NCI-H1048 (cell line): Measurements from ENCODE around the gene NINL.
"Not testable (repeated sequence)": the region's sequence is repeated elsewhere in the genome, so short reads cannot be mapped to it uniquely, and the experiment has no call there.

Source experiments
- DNase-seq: peaks from one replicate; lab custom pipeline; 2025; lab: John Stamatoyannopoulos, UW

Gene NINL

DNA sequence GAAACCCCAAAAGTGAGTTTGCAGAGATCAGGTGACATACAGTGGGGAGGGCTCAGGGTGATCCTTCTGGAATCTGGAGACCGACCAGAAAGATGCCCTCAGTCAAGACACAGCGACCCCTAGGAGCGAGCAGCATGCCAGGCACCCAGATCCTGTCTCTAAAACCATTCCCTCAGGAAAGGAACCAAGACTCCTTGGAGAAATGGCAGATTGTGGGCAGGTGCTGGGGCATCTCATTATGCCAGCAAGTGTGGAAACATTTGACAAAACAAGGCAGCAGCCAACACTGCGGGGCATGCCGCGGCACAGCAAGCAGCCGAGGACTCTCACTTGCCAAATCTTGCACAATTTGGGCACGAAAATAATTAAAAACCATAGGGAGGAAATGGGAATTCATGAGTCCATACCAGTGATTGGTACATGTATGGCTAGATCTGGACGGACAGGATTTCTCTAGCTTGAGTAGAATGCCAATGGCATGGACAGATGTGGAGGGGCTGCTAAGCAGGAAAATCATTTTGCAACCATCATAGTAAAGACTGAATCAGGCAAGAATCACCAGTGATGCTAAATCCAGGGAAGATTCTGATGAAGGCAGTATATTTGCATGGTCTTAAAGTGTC lies 101.0 kb downstream of the NINL start:
- no peak for DNase-seq

GRCh38 chr20:25483431-25484132 lies 101.7 kb downstream of the NINL start:
- no peak for DNase-seq

DNA sequence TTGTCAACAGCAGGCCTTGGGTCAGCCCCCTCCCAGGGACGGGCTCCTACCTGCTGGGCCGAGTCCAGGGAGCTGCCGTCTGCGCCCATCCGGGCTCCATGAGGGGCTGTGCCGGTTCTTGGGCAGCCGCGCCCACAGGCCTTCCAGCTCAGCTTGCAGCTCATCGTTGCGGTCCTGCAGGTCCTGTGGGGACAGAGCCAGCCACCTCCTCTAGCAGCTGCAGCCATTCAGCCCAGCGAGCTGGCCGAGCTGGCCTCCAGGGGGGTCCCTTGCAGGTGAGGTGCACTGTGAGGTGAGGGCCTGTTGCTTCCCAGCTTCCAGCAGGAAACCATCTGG lies 103.4 kb downstream of the NINL start:
- DNase-seq = no peak

- no peak for DNase-seq
These were observed 104.0 kb downstream of the NINL start for GRCh38 chr20:25481235-25481917.

DNA sequence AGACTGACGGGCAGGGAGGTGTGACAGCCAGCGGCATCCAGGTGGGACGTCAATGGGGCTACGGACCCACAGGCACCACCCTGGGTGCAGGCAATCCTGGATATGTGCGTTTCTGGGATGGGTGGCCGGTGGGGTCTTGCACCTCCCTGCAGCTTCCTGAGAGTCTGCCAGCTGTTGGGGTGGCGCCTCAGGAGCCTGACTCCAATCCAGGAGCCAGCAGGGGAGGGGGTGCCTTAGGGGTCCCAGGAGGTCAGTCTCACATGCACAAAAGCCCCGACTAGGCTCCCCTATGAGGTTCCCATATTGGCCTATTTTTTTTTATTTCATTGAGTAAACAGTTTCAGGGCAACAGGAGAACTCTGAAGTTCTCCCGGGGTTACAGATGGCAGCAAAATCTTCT lies 104.5 kb downstream of the NINL start:
- no peak for DNase-seq

DNA sequence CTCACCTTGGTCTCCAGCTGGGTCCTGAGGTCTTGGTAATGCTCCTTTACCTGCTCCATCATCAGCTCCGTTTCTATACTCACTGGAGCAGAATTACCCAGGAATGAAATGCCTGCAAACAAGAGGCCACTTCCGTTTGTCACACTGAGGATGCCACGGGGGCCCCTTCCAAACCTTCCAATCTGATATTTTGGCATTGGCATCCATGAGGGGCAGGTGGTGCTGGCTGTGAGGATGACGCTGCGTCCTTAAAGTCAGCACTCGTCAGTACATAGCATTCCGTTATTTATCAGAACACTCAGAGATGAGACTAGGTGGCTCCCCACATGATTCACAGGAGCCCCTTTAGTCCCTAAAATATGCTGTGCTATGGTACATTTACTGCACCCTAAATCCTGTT lies 105.2 kb downstream of the NINL start:
- no peak for DNase-seq

GRCh38 chr20:25479638-25480037 lies 105.7 kb downstream of the NINL start:
- no peak for DNase-seq

DNA sequence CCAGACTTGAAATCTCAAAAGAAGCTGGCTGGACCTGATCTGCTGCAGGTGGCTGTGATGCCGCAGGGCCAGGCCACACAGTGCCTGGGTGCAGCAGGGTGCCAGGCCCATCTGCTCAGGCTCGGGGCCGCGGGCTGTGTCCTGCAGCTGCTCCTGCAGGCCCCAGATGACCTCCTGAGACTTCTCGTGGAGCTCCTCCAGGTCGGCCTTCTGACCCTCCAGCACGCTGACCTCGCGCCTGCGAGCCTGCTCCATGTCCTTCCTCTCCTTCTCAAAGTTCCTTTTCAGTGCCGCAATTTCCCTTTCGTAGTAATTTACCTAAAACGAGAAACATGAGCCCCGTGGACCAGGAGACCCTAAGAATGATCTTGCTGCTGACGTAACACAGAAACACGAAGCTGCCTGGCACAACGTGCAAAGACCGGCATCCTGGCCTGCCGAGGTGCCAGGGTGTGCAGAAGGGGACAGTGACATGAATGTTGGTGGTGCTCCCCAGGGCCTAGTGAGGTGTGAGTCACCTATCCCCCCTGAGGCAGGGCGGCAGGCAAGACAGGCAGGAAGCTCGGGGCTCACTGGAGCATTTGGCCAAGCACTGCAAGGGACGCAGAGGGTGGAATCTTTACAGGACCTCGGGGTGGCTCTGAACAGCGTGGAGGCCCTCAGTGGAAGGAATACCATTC lies 106.3 kb downstream of the NINL start:
- DNase-seq = no peak

GRCh38 chr20:25477014-25477882 lies 108.1 kb downstream of the NINL start:
- no peak for DNase-seq

DNA sequence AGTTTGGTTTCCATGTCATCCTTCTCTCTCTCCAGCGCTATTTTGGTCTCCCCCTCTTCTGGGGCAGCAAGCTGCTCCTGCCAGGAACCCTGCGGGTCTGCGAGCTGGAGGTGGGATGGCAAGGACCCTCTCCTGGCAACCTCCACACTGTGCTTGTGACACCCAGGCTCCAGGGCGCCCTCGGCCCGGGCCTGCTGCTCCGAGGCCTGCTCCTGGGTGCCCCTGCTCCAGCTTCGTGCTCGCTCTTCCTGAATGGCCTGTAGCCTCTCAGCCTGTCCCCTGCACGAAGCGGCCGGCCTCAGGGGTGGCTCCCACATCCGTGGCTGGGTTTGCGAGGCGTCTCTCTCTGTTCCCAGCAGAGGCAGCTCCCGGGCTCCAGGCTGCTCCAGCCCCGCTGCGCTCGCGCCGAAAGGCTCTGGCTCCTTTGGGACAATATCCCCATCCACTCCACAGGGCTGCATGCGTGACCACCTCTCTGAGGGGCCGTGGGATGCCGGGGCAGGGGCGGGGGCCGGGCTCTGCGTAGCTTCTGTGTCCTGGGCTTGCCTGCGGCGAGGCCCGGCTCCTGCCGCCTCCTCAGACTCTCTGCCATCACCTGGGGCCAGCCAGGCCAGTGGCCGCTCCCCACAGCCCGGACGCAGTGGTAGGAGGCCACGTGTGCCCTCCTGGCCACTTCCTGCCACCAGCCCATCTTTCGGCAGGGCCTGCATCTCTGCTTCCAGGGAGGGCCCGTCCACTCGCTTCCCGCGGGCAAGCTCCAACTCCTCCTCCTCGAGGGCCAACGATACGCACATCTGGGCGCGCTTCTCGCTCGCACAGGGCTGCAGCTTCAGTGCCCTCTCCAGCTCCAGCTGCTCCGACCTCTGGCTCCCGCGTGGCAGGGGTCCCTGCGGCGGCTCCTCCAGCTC lies 109.0 kb downstream of the NINL start:
- no peak for DNase-seq

- not testable (repeated sequence) for DNase-seq
These were observed 112.0 kb downstream of the NINL start for GRCh38 chr20:25473297-25473696.

DNA sequence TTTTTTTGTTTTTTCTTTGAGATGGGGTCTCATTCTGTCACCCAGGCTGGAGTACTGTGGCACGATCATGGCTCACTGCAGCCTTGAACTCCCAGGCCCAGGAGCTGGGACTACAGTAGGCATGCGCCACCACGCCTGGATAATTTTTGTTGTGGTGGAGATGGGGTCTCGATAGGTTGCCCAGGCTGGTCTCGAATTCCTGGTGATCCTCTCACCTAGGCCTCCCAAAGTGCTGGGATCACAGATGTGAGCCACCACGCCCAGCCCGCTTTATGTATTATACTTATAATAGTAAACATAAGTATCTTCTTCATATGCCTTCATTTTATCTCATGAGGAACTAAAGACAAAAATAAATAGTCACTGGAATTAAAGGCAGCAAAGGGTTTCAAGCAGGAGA lies 114.3 kb downstream of the NINL start:
- DNase-seq = no peak

DNA sequence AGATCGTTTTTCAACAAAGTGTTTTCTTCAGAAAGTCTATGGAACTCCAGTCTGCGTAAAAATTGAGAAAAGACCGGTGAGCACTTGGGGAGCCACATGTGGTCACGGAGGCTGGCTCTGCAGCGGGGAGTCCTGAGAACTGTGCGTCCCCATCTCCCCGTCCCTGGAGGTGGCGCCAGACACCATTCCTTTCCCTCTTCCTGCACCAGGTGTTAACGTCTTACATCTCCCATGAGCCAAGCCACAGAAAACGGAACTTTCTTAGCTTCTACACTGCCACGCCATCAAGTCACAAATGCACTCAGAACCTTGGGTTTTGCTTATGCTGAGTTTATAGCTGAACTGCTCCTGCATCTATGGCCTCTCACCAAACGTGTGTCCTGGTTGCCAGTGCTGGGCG lies 115.3 kb downstream of the NINL start:
- no peak for DNase-seq

DNA sequence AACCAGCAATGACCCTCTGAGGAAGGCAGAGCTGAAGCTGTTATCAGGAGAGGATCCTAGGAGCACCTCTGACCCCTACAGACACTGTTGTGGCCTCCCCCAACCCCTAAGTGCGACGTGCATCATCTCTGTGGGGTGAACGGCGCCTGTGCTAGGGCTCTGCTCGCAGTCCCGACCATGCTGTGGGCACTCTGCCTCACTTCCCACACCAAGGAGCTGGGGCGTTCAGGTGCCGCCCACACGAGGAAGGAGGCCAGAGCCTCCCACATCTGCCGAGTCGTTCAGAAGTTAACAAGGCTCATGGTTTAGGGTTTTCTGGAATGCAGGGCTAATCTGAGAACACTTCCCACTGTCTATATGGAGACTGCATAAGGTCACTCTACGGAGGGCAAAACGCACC lies 115.8 kb downstream of the NINL start:
- DNase-seq = no peak

- DNase-seq = no peak
These were observed 116.9 kb downstream of the NINL start for GRCh38 chr20:25468126-25469075.

DNA sequence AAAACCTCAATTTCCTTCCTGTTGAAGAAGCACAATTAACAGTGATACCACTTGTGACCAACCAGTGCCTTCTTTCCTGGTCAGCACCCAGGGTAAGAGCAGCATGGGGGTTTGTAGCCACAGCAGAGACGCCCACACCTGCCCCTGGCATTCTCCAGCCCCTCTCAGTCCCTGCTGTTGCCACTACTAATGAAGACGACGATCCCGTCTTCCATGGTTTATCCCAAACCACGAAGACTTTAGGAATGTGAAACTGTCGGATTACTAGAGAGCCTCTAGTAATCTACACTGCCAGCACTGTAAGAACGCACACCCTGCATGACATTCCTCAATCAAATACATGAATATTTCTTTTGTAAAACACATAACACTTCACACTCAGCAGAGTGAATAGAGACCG lies 117.9 kb downstream of the NINL start:
- DNase-seq = no peak

DNA sequence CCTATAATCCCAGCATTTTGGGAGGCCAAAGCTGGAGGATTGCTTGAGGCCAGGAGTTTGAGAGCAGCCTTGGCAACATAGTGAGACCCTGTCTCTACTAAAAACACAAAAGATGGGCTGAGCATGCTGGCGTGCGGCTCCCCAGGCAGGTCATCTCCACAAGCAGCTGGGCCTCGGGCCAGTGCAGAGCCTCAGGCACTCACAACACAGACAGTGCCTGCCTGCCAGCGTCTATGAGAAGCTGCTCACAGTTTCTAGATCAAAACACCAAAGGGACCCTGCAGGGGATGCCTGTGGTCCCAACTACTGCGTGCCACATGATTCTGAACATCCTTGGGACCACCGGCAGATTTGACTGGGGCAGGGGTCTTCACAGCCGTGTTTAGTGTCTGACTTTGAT lies 118.5 kb downstream of the NINL start:
- DNase-seq = no peak

- no peak for DNase-seq
These were observed 119.8 kb downstream of the NINL start for GRCh38 chr20:25465243-25466135.
